Mesendoderm (in vitro differentiated cells): ENCODE measurements around the gene PI4KA.
"Not testable (repeated sequence)": the region's sequence is repeated elsewhere in the genome, so short reads cannot be mapped to it uniquely, and the experiment has no call there.

Source experiments
- DNase-seq: peaks from one replicate; pipeline ENCODE4 v3.0.0; 2013
- H2AK5ac ChIP-seq: 2 replicates; pipeline ENCODE4 v1.6.1; 2013; ENCODE audit warnings: low read length, inconsistent platforms
- H2BK120ac ChIP-seq: 2 replicates; pipeline ENCODE4 v1.6.1; 2013; ENCODE audit warnings: low read depth, mild to moderate bottlenecking, low read length, moderate library complexity, mixed read lengths
- H2BK15ac ChIP-seq: replicated peaks from 2 replicates; pipeline ENCODE4 v1.6.1; 2013; ENCODE audit warnings: low read depth, mild to moderate bottlenecking, moderate library complexity
- H2BK5ac ChIP-seq: 2 replicates; pipeline ENCODE4 v1.6.1; 2013; ENCODE audit warnings: low read length, inconsistent platforms
- H3K18ac ChIP-seq: 2 replicates; pipeline ENCODE4 v1.6.1; 2013; ENCODE audit warnings: mild to moderate bottlenecking, low read length, mixed read lengths
- H3K23ac ChIP-seq: one replicate; pipeline ENCODE4 v1.6.1; 2013; ENCODE audit warnings: low read length
- H3K27ac ChIP-seq: 2 replicates; pipeline ENCODE4 v1.5.1; 2013; ENCODE audit warnings: low read depth, mild to moderate bottlenecking, inconsistent platforms, low read length, moderate library complexity
- H3K27me3 ChIP-seq: 2 replicates; pipeline ENCODE4 v1.6.1; 2013; ENCODE audit warnings: low read length, control low read depth, mild to moderate bottlenecking, inconsistent platforms; ENCODE audit not compliant: insufficient read depth, poor library complexity
- H3K36me3 ChIP-seq: 2 replicates; pipeline ENCODE4 v1.6.1; 2013; ENCODE audit warnings: low read length, inconsistent platforms; ENCODE audit not compliant: control insufficient read depth, insufficient read depth
- H3K4ac ChIP-seq: one replicate; pipeline ENCODE4 v1.6.1; 2013; ENCODE audit warnings: low read depth, mild to moderate bottlenecking, low read length, moderate library complexity
- H3K4me1 ChIP-seq: 2 replicates; pipeline ENCODE4 v1.6.1; 2013; ENCODE audit warnings: low read depth, low read length, inconsistent platforms; ENCODE audit not compliant: control insufficient read depth
- H3K4me2 ChIP-seq: 2 replicates; pipeline ENCODE4 v1.6.1; 2013; ENCODE audit warnings: low read length
- H3K4me3 ChIP-seq: 2 replicates; pipeline ENCODE4 v1.5.1; 2013; ENCODE audit warnings: mild to moderate bottlenecking, low read length
- H3K56ac ChIP-seq: one replicate; pipeline ENCODE4 v1.6.1; 2013; ENCODE audit warnings: low read length
- H3K79me1 ChIP-seq: 2 replicates; pipeline ENCODE4 v1.6.1; 2013; ENCODE audit warnings: low read length, inconsistent platforms
- H3K79me2 ChIP-seq: 2 replicates; pipeline ENCODE4 v1.6.1; 2013; ENCODE audit warnings: mild to moderate bottlenecking, low read length; ENCODE audit not compliant: control insufficient read depth, insufficient read depth
- H3K9ac ChIP-seq: 2 replicates; pipeline ENCODE4 v1.6.1; 2013; ENCODE audit warnings: low read length, inconsistent platforms
- H4K5ac ChIP-seq: one replicate; pipeline ENCODE4 v1.6.1; 2013; ENCODE audit warnings: low read length
- H4K8ac ChIP-seq: one replicate; pipeline ENCODE4 v1.6.1; 2013; ENCODE audit warnings: low read depth, mild to moderate bottlenecking, control low read depth, low read length, moderate library complexity
- WGBS: extraction: QIAGEN DNeasy Blood & Tissue Kit; methylation state at CpG from one replicate; pipeline ENCODE4 v1.1.7; 2013; ENCODE audit warnings: low lambda C conversion rate, missing lambda C conversion rate; ENCODE audit not compliant: insufficient coverage; ENCODE audit errors: extremely low coverage; 5-methylcytosine and 5-hydroxymethylcytosine counted together

PI4KA gene

DNA sequence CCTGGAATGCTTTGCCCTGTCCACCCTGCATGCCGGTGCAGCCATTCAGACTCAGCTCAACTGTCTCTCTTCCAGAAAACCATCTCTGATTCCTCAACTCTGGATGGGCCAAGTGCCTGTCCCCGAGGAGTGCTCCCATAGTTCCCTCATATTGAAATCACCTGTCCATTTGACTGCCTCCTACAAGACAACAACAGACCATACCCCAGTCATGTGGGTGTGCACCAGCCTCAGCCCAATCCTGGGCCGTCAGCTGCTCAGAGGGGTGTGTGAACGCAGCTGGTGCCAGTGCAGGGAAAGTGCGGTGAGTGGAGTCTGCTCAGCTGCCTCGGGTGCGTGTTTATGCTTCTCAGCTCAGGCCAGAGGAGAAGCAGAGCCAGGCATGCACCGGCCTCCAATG is 126.2 kb downstream of the PI4KA start:
- not testable (repeated sequence) for H3K18ac ChIP-seq, H3K56ac ChIP-seq, DNase-seq, H3K79me1 ChIP-seq, H3K23ac ChIP-seq, H3K27ac ChIP-seq, H3K4me2 ChIP-seq, H3K9ac ChIP-seq, H3K4me3 ChIP-seq, H3K36me3 ChIP-seq, H3K27me3 ChIP-seq, H2BK15ac ChIP-seq, H2BK5ac ChIP-seq, H3K4me1 ChIP-seq, H3K79me2 ChIP-seq, H2AK5ac ChIP-seq, H4K8ac ChIP-seq, H2BK120ac ChIP-seq, H4K5ac ChIP-seq, H3K4ac ChIP-seq
- WGBS = no CpG with 5 or more reads among the region's 8 CpGs

- no peak overlapping the region for H4K5ac ChIP-seq
- no peaks in the 10 kb centered on the region for H3K4me1 ChIP-seq
- no peak overlapping the region for H2BK15ac ChIP-seq
- no CpG with 5 or more reads among the region's 13 CpGs for WGBS
- H3K27ac ChIP-seq = no peak overlapping the region
- no peak for DNase-seq
- H4K8ac ChIP-seq = no peak overlapping the region
- H3K4me3 ChIP-seq = no peak overlapping the region
- H3K4ac ChIP-seq = no peak overlapping the region
- no peaks in the 10 kb centered on the region for H3K79me2 ChIP-seq
- H3K36me3 ChIP-seq = peaks cover 2% of the 10 kb centered on the region
- H3K23ac ChIP-seq = no peak overlapping the region
- H3K79me1 ChIP-seq = no peaks in the 10 kb centered on the region
- no peak overlapping the region for H2BK5ac ChIP-seq
- no peak overlapping the region for H3K18ac ChIP-seq
- no peak overlapping the region for H3K9ac ChIP-seq
- H3K56ac ChIP-seq = no peak overlapping the region
- H2BK120ac ChIP-seq = no peak overlapping the region
- H3K27me3 ChIP-seq = no peaks in the 10 kb centered on the region
- H2AK5ac ChIP-seq = no peak overlapping the region
- no peak overlapping the region for H3K4me2 ChIP-seq
Observed at GRCh38 chr22:20729194-20729593, 129.4 kb downstream of the PI4KA start.

DNA sequence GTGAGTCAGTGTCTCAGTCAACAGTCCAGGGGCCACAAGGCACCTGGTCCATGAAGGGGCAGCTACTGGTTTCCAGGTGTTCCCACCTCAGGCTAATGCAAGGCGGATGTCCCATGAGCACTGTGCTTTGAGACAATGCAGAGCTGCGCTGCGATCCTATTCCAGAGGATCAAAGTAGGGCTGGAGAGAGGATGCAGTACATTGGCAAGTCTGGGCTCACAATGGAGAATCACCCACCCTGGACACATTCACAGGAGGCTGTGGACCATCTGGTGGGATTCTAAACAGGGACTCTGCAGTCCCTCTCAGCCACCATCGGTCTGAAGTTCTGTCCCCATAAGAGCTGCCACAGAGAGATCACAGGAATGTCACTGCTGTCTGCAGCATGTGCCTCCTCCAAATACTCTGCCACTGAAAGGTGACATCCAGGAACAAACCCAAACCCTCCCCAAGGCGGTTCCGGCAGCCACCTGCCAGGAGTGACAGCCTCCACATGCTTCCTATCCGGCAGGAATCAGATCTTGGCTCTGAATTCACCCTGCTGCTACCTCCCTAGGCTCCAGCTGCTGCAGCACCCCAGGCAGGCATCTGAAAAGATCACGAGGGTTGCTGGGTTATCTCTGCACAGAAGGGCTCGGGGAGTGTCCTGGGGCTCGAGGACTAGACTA is 130.0 kb downstream of the PI4KA start:
- H3K23ac ChIP-seq = no peak overlapping the region
- H3K56ac ChIP-seq = no peak overlapping the region
- H4K5ac ChIP-seq = no peak overlapping the region
- no peaks in the 10 kb centered on the region for H3K79me2 ChIP-seq
- H3K4me1 ChIP-seq = no peaks in the 10 kb centered on the region
- H3K27ac ChIP-seq = no peak overlapping the region
- H3K4me2 ChIP-seq = no peak overlapping the region
- DNase-seq = no peak
- no peak overlapping the region for H3K4me3 ChIP-seq
- H3K36me3 ChIP-seq = peaks cover 2% of the 10 kb centered on the region
- no peaks in the 10 kb centered on the region for H3K27me3 ChIP-seq
- no peak overlapping the region for H3K9ac ChIP-seq
- no peak overlapping the region for H2BK15ac ChIP-seq
- H4K8ac ChIP-seq = no peak overlapping the region
- no peak overlapping the region for H2BK120ac ChIP-seq
- H3K79me1 ChIP-seq = no peaks in the 10 kb centered on the region
- no CpG with 5 or more reads among the region's 10 CpGs for WGBS
- H2BK5ac ChIP-seq = no peak overlapping the region
- H3K4ac ChIP-seq = no peak overlapping the region
- no peak overlapping the region for H2AK5ac ChIP-seq
- no peak overlapping the region for H3K18ac ChIP-seq

DNA sequence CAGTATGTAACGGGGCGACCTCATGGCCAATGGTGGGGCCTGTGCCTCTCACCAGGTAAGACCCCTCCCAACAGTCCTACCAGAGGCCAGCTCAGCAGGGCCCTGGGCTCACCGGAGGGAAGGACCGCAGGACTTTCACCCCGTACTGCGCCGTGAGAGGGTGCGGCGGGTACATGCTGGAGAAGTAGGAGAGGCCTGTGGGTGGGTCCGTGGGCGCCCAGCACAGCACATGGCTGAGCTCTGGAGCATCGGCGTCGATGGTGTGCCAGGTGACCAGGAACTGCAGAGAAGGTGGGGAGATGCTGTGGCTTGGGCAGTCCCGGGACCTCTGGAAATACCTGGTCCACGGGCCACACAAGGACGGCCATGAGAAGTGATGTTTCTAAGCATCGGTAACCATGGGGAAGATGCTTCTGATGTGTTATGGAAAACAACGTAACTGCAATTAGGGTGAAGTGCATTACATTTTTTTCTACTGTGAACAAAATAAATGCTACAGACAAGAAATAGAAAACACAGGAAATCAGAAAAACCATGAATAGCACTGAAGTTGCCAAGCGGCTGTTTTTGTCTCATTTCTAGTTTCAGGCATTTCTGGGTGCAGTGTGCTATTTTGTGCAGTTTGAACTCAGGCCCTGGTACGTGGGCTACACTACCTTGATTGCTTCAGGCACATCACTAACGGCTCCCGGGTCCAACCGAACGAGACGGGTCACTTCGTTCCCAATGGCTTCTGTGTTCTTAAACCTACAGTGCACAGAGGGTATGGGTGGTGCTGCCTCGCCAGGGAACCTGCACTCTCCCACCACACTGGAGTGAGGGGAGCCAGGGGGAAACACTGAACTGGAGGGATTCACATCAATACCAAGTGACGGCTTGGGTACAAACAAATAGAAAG is 131.2 kb downstream of the PI4KA start:
- Histone ChIP-seq H3K27me3 (no peaks in the 10 kb centered on the region), H3K79me2 (no peaks in the 10 kb centered on the region), H2BK15ac (no peak overlapping the region), H4K5ac (no peak overlapping the region), H3K18ac (no peak overlapping the region), H3K23ac (no peak overlapping the region), H3K79me1 (no peaks in the 10 kb centered on the region), H3K4me1 (no peaks in the 10 kb centered on the region), H3K4me3 (no peak overlapping the region), H3K4ac (no peak overlapping the region), H3K9ac (no peak overlapping the region), H2BK120ac (no peak overlapping the region), H3K36me3 (peaks cover 2% of the 10 kb centered on the region), H3K4me2 (no peak overlapping the region), H2AK5ac (no peak overlapping the region), H2BK5ac (no peak overlapping the region), H3K56ac (no peak overlapping the region), H4K8ac (no peak overlapping the region), H3K27ac (no peak overlapping the region)
- WGBS = no CpG with 5 or more reads among the region's 29 CpGs
- no peak for DNase-seq

GRCh38 chr22:20725987-20726558 is 132.5 kb downstream of the PI4KA start:
- Histone ChIP-seq H2BK15ac (no peak overlapping the region), H3K4me2 (no peak overlapping the region), H3K23ac (no peak overlapping the region), H4K8ac (no peak overlapping the region), H3K4ac (no peak overlapping the region), H3K27me3 (no peaks in the 10 kb centered on the region), H3K4me1 (no peaks in the 10 kb centered on the region), H2BK5ac (no peak overlapping the region), H2AK5ac (no peak overlapping the region), H3K56ac (no peak overlapping the region), H2BK120ac (no peak overlapping the region), H3K36me3 (peaks cover 2% of the 10 kb centered on the region), H4K5ac (no peak overlapping the region), H3K4me3 (no peak overlapping the region), H3K27ac (no peak overlapping the region), H3K79me2 (no peaks in the 10 kb centered on the region), H3K9ac (no peak overlapping the region), H3K18ac (no peak overlapping the region), H3K79me1 (no peaks in the 10 kb centered on the region)
- no CpG with 5 or more reads among the region's 11 CpGs for WGBS
- DNase-seq = no peak
